GM19023 (cell line): Measurements from ENCODE around the gene ATXN7.

Experiments used
- ATAC-seq: cut with Tn5 transposase; IDR thresholded peaks from one replicate; pipeline ENCODE4 v1.9.1; 2021; ENCODE audit warnings: mild to moderate bottlenecking, moderate library complexity; ENCODE audit not compliant: unreplicated experiment

The ATXN7 gene

GRCh38 chr3:63862804-63863149, 890 bp upstream of the ATXN7 start:
- no peak for ATAC-seq

GRCh38 chr3:63864008-63864964, 619 bp downstream of the ATXN7 start:
- ATAC-seq: peak; percentile 52

GRCh38 chr3:63864965-63865327, 1.3 kb downstream of the ATXN7 start:
- no peak for ATAC-seq

- no peak for ATAC-seq
Measured at GRCh38 chr3:63867225-63867624, 3.6 kb downstream of the ATXN7 start.

- no peak for ATAC-seq
Measured at GRCh38 chr3:63869940-63870614, 6.4 kb downstream of the ATXN7 start.

GRCh38 chr3:63870615-63871005, 6.9 kb downstream of the ATXN7 start:
- ATAC-seq: no peak

GRCh38 chr3:63872135-63872924, 8.7 kb downstream of the ATXN7 start:
- no peak for ATAC-seq

- no peak for ATAC-seq
Measured at GRCh38 chr3:63874769-63875168, 11.1 kb downstream of the ATXN7 start.

- no peak for ATAC-seq
Measured at GRCh38 chr3:63875510-63875909, 11.8 kb downstream of the ATXN7 start.

- no peak for ATAC-seq
Measured at GRCh38 chr3:63876260-63876659, 12.6 kb downstream of the ATXN7 start.

GRCh38 chr3:63877737-63878393, 14.2 kb downstream of the ATXN7 start:
- ATAC-seq: no peak

- no peak for ATAC-seq
Measured at GRCh38 chr3:63878394-63879060, 14.9 kb downstream of the ATXN7 start.

GRCh38 chr3:63880653-63881052, 17.0 kb downstream of the ATXN7 start:
- no peak for ATAC-seq

GRCh38 chr3:63886858-63887257, 23.2 kb downstream of the ATXN7 start:
- no peak for ATAC-seq

- ATAC-seq: no peak
Measured at GRCh38 chr3:63891518-63891917, 27.9 kb downstream of the ATXN7 start.

- no peak for ATAC-seq
Measured at GRCh38 chr3:63892773-63893352, 29.2 kb downstream of the ATXN7 start.

- ATAC-seq: no peak
Measured at GRCh38 chr3:63895422-63896189, 31.9 kb downstream of the ATXN7 start.

- ATAC-seq: no peak
Measured at GRCh38 chr3:63896332-63897030, 32.8 kb downstream of the ATXN7 start.

GRCh38 chr3:63900010-63900409, 36.3 kb downstream of the ATXN7 start:
- no peak for ATAC-seq
